IPS-18c (cell line): Measurements from ENCODE around the gene PMM2.

Experiments
- H3K4me3 ChIP-seq: 2 replicates; pipeline ENCODE4 v1.7.0; 2013; ENCODE audit warnings: low read depth, mild to moderate bottlenecking, low read length, moderate library complexity; ENCODE audit not compliant: insufficient read depth
- H3K9me3 ChIP-seq: one replicate; pipeline ENCODE4 v1.6.1; 2013; ENCODE audit warnings: mild to moderate bottlenecking, low read length, moderate library complexity; ENCODE audit not compliant: control insufficient read depth, insufficient read depth

The PMM2 gene

DNA sequence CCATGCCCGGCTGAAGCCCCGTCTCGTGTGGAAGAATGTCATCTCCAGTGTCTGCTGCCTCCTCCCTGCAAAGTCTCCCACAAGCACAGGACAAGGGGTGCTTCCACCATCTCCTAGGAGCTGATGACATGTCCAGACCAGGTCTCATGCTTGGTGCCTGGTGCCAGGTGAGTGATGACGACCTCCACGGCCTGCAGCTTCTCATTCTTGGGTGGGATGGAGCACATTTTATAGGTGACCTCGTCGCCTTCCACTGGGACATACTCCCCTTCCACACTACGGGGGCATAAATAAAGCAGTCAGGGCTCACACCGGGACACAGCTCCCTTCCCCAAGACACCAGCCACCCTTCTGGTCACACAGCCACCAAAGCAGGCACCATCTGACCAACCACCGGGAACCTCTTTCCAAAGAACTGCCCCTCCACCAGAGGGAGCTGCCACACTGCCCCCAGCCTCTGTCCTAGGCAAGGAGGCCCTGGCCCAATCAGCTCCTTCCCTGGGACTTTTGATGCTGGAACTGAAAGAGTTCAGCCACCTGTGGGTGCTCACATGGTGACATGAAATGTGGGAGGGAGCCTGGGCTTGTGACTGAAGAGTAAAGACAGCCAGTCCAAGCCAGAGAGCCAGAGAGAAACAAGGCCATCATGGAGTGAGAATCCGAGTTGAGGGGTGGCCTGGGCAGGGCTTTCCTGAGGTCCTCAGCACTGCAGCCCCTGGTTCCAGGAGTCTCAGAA, 57.6 kb downstream of the PMM2 start:
- no peak overlapping the region for H3K4me3 ChIP-seq
- H3K9me3 ChIP-seq, result peaks cover 2% of the 10 kb centered on the region

DNA sequence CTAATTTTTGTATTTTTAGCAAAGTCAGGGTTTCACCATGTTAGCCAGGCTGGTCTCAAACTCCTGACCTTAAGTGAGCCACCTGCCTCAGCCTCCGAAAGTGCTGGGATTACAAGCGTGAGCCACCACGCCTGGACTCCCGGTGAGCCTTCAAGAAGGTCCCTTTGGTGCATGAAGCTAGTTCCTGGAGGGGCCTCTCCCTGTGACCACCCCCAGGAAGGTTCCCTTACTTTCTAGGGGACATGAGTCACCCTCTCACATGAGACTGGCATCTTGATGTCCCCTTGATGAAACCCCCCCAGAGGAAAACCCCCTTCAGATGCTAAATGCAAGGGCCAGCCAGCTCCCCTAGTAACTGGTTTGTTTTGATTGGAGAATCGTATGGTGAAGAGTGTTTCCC, 58.3 kb downstream of the PMM2 start:
- no peak overlapping the region for H3K4me3 ChIP-seq
- H3K9me3 ChIP-seq, result peaks cover 2% of the 10 kb centered on the region

DNA sequence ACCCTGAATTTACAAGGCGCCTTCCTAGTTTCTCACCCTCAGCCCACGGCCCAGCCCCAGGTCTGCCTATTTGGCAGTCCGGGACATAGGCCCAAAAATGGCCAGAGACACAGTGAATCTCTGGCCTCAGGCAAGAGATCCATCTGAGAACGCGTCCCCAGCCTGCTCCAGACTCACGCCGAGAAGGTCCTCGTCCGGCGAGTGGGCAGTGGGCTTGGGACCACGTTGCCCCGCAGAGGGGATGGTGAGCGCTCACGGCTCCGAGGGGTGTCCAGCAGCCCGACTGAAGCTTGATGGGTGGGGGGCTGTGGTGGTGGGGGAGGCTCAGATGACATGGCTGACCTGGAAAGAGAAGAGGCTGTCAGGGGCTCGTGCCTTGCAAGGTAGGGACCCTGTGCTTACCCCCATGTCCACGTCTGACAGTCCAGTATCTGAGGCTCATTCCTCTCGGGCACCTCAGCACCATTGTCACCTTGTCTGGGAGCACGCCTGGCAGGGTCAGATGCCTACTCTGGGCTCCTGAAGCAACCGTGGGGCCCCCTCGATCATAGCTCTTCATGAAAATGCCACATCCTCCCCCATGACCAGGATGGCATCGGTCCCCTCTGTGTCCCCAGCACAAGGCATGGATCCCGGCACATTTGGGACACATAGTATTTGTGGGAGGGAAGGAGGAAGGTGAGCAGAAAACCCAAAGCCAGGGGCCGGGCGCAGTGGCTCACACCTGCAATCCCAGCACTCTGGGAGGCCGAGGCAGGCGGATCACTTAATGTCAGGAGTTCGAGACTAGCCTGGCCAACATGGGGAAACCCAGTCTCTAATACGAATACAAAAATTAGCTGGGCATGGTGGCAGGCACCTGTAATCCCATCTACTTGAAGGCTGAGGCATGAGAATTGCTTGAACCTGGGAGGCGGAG, 61.6 kb downstream of the PMM2 start:
- Histone ChIP-seq H3K9me3 (no peaks in the 10 kb centered on the region), H3K4me3 (no peak overlapping the region)

DNA sequence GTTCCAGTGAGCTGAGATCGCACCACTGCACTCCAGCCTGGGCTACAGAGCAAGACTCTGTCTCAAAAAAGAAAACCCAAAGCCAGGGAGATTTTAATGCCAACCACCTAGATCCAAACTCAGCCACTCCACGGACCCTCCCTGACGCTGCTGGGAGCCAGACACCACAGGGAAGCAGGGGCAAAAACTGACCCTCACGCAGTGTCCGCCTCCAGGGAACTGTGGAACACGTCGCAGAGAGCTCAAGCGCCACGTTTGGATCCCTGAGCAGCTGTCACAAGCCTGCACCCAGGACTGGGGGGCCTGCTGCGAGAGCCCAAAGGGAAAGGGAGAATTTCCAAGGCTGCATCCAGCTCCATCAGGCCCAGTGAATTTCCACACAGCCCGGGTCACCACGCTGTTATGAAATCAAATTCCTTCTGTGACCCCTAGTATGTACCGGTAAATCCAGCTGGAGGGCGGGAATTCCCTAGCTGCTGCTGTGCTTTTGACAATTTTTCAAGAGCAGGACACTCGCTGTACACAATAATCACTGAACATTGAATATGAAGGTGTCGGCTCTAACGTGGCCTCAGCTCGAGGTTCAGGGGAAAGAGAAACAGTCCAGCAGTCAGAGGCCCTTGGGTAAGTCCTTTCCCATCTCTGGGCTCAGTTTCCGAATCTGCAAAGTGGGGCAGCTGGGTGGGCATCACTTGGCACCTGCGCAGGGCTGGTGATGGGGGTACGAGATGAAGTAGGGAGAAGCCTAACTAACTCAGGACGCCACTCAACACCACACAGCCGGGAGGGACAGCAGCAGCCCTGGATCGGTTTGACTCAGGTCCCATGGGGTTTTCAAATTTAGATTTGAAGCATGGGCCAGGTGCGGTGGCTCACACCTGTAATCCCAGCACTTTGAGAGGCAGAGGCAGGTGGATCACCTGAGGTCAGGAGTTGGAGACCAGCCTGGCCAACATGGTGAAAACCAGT, 62.6 kb downstream of the PMM2 start:
- Histone ChIP-seq H3K4me3 (no peak overlapping the region), H3K9me3 (no peaks in the 10 kb centered on the region)

DNA sequence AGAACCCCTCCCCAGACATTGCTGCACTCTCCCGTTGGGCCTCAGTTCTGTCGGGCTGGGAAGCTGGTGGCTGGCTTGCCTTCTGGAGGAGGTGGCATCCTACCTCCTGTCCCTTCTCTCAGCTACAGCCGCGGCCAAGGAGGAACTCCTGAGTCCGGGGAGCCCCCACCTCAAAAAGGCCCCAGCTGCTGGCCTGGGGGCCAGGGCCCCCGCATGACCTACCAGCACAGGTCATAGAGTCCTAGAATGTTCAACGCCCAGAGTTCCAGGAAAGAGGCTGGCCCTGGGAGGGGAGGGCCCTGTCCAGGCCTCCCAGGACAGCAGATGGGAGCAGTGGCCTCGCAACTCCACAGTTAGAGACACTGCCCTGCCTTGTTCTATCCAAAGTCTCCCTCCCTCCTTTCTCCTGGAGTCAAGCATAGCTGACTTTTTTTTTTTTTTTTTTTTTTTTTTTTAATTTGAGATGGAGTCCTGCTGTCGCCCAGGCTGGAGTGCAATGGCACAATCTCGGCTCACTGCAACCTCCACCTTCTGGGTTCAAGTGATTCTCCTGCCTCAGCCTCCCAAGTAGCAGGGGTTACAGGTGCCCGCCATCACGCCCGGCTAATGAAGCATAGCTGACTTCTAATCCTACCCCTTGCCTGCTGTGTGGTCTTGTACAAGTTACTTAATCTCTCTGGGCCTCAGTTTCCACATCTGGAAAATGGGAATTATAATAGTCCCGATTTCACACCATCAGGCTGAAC, 64.1 kb downstream of the PMM2 start:
- no peaks in the 10 kb centered on the region for H3K9me3 ChIP-seq
- no peak overlapping the region for H3K4me3 ChIP-seq

DNA sequence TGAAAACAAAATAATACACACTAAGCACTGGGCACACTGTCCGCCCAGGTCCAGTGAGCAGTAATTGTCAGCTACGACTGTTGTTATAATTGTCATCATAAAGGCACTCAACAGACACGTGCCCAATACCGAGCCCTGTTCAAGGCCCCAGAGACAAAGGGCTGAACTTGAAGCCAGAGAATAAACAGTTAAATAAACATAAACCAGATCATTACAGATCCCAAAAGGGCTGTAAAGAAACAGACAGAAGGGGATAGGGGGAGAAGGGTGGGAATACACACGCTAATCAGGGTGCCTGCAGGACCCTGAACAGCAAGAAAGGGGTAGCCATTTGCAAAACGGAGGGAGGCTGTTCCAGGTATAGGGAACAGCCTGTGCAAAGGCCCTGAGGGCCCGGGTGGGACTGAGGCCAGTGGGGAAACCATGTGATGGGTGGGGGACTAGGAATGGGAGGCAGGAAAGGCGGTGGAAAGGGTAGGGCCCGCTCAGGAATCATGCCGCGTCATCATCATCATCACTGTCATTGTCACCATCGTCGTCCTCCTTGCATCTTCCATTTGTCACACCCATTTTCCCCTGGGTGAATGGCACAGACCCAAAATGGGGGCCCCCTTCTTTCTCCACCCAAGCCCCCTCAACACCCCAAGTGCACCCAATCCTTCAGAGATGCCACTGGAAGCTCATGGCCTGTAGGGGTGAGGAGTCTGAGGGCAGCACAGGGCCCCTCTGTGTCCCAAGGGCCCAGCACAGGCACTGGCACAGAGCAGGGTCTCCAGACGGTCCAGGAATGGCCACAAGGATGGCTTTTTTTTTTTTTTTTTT, 64.9 kb downstream of the PMM2 start:
- Histone ChIP-seq H3K9me3 (no peaks in the 10 kb centered on the region), H3K4me3 (no peak overlapping the region)

DNA sequence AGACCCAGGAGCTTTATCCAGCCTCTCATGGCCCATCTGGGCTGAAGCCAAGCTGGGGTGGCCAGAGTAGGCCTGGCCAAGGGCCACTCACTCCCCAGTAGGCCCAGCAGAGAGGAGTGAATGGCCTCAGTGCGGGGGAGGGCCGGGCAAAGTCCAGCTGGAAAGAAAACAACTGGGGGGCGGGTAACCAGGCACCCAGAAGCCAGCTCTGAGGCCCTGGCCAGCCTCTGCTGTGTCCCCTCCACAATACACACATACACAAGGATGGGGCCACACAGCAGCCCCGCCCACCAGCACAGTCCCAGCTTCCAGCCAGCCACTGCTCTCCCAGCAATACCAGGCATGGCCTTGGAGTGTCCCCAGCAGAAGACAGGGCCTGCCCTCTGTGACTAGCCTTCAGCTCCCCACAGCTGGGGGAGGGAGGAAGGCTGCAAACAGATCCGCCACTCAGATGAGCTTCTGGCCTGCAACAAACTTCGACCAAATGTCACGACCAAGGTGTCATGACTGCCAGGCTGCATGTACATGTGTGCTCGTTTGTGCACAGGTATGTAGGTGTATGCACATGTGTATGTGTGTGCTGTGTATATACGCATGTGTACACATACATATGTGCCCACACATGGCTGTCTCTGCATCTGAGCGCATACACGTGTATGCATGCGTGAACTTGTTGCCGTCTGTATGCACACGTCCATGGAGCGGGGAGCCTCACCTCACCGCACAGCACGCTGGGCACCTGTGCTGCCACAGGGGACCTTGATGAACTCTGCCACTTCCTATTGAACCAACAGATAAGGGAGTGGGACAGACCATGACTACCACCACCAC, 66.2 kb downstream of the PMM2 start:
- Histone ChIP-seq H3K9me3 (no peaks in the 10 kb centered on the region), H3K4me3 (no peak overlapping the region)

DNA sequence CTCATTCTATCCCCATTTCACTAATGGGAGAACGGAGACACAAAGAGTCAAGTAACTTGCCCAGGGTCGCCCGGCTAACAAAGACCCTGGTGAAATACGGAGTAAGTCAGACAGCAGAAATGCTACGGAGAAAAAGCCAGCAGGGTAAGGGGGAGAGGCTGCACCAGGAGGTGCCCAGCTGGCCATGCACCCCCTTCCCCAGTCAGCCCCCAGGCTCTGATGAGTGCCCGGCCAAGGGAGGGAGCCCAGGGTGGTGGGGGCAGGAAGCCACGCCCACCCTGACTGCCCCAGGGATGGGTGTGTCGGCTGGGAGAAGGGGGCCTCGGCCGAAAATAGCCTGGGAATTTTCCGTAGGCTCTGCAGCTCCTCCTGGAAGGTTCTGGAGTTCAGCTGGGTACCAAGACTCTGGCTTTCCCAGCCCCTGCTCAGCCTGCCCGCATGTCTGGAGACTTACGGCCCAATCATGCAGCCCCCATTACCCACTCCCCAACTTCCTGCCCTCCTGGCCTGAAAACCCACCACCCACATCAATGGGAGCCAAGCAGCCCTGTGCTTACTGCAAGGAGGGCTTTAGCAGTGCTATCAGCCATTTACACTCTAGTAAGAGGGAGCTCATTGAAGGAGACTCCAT, 67.0 kb downstream of the PMM2 start:
- no peak overlapping the region for H3K4me3 ChIP-seq

DNA sequence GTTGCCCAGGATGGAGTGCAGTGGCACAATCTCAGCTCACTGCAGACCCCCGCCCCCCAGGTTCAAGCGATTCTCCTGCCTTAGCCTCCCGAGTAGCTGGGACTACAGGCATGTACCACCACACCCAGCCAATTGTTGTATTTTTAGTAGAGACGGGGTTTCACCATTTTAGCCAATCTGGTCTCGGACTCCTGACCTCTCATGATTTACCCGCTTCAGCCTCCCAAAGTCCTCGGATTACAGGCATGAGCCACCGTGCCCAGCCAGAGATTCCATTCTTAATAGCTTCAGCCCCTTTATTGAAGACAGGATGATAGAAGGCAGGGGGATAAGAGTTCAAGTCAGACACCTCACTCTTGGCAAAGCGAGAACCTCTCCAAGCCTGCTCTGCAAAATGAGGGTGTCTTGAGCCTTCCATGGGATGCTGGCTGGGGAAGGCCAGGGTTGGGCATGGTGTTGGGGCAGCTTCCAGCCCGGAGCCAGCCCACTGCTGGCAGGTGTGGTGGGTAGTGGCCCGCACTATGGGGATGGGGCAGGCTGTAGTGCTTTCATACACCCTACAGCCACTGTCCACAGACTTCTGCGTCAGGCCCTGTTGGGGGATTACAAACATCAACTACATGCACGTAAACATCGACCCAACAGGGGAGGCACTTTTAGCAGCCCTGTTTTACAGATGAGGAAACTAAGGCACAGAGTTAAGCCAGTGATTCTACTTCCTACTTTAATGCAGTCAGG, 67.7 kb downstream of the PMM2 start:
- H3K9me3 ChIP-seq, result no peaks in the 10 kb centered on the region
- peak overlapping the region; percentile 26; the same call in 1 of the 2 replicates for H3K4me3 ChIP-seq

More for the DNA sequence above, 67.0 kb downstream of the PMM2 start:
- H3K9me3 ChIP-seq, result no peaks in the 10 kb centered on the region

DNA sequence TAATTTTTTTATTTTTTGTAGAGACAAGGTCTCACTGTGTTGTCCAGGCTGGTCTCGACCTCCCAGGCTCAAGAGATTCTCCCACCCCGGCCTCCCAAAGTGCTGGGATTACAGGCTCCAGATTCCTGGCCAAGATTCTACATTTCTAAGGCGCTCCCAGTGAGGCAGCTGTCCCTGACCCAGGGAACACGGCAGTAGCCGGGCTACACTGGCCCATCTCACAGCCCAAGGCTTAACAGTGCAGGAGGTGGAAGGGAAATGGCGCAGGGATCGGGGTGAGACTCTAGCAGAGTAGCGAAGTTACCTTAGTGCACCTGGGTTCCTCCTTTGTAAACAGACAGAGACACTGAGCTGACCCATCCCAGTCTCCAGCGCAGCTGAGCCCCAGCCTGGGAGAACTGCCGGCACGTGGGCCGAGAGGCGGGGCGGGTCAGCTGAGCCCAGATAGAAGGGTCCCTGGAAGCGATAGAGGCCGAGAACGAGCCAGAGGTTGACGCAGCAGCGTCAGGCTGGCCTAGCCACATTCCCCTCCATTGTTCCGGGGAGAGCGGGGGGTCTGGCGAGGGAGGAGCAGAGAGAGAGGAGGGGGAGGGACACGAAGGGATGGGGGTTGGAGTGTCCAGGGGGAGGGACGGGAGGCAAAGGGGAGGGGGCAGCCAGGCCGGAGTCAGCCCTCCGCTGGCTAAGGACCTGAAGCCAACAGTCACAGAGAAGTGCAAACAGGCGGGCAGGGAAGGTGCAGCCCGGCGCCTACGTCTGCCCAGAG, 68.7 kb downstream of the PMM2 start:
- H3K9me3 ChIP-seq, result no peaks in the 10 kb centered on the region
- H3K4me3 ChIP-seq, result peak overlapping the region; percentile 69

DNA sequence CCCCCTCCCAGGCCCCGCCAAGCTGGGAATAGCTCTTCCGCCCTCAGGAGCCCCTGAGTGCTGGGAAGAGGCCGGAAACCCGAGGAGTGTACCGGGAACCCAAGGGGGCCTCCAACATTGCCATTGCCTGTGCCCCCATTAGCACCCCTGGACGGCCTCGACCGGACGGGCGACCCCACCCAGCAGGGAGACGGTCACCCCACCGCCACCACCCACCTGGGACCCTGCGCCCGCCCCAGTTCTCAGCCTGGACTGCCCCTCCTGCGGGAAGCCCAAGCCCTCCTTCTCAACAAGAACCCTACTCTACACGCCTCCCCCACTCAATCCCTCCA, 69.2 kb downstream of the PMM2 start:
- peak overlapping the region; percentile 69 for H3K4me3 ChIP-seq

DNA sequence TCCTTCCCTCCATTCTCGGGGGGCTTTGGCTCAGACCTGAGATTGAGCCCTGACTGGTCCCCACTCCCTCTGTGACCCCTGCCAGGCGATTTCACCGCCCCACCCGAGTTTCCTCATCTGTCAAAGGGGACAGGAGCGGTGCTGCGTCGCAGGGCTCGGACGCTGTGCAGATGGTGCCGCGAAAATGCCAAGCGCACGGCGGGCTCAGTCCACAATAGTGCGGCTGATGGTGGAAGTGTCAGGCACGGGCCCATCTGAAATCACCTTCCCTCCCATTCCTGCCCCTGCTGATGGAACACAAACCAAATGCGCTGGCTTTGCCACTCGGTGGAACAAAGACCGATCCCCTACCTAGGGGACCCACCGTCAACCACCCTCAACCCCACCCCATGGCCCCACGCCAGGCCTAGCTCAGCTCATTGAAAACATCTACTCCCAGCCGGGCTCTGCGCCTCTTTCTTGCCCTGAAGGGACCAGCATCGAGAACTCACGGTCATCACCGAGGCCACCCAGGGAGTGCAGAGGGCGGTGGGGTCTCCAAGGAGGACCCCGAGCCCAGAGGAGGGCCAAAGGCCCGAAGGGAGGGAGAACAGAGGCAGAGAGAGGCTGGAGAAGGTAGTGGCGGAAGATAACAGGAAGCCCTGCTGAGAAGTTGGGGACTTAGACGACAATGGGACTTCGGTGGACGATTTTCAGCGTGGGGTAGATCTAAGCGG, 69.7 kb downstream of the PMM2 start:
- Histone ChIP-seq H3K4me3 (peak overlapping the region; percentile 69), H3K9me3 (no peaks in the 10 kb centered on the region)

More for the DNA sequence above, 69.2 kb downstream of the PMM2 start:
- H3K9me3 ChIP-seq, result no peaks in the 10 kb centered on the region

DNA sequence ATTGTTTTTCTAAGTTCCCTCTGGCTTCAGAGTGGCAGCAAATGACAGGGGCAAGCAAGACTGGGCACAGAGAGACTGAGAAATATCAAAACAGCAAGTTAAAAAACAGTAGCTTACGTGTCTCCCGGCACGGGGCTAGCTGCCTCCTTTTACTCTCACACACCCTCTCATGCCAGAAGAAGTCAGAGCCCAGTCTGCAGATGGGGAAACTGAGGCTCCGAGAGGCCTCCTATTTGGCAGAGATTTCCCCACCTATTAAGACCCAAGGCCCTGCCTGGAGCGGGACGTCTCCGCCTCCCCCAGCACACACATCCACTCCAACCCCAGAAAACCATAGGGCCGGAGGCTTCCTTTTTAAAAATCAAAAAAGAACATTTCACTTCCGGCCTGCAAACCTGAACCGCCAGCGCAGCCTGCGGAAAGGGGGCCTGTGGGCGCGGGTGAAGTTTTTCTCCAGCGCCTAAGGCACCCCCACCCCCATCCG, 70.3 kb downstream of the PMM2 start:
- Histone ChIP-seq H3K9me3 (no peaks in the 10 kb centered on the region), H3K4me3 (peak overlapping the region; percentile 69)
